GM12878 (cell line): ENCODE results near the gene ERI2. TPM values are rescaled to one million over a fixed set of nuclear protein-coding genes. Genes with fewer than 3 reads are reported as not detected.

ENCODE experiments used
- ATAC-seq: fragments of 200-7000 bp; cut with Tn5 transposase; 3 replicates; pipeline ENCODE4 v1.9.1; 2020; ENCODE audit warnings: mild to moderate bottlenecking, moderate library complexity
- BruUV-seq: library from RNA; stranded (reverse); fragments of 400-500 nt; replicated peaks from 2 replicates; lab custom pipeline; 2021; lab: Mats Ljungman, UMichigan
- CTCF ChIA-PET: fragments of 300-600 bp; sonication (Branson Sonifier 250); formaldehyde crosslinking; extraction: SDS; loops from one replicate; lab custom pipeline; 2021; ENCODE audit warnings: inconsistent platforms; lab: Yijun Ruan, JAX
- POLR2A ChIA-PET: fragments of 350-600 bp; formaldehyde crosslinking; extraction: SDS; loops from one replicate; lab custom pipeline; 2021; ENCODE audit warnings: inconsistent platforms; lab: Charles Lee
- RAD21 ChIA-PET: fragments of 300-600 bp; sonication (Branson Sonifier 250); formaldehyde crosslinking; loops from one replicate; lab custom pipeline; 2023; ENCODE audit warnings: antibody characterized with exemption; ENCODE audit not compliant: unreplicated experiment; lab: Charles Lee
- SMC1A ChIA-PET: fragments of 300-600 bp; sonication (Branson Sonifier 250); formaldehyde crosslinking; loops from one replicate; lab custom pipeline; 2023; ENCODE audit not compliant: unreplicated experiment, uncharacterized antibody; lab: Charles Lee
- DNase-seq: peaks from one replicate; pipeline ENCODE4 v3.0.0-alpha.2; 2011; ENCODE audit warnings: low read depth, low spot score
- FAIRE-seq: peaks from 3 replicates; lab custom pipeline; 2011; peaks lifted over from hg19 to GRCh38; lab: Jason Lieb, UNC
- H2AFZ ChIP-seq: 2 replicates; pipeline ENCODE4 v1.6.0; 2011; ENCODE audit warnings: low read depth, low read length, control low read depth; ENCODE audit not compliant: control insufficient read depth
- H3K27ac ChIP-seq: 2 replicates; pipeline ENCODE4 v1.5.1; 2011; ENCODE audit warnings: control low read depth; ENCODE audit not compliant: control insufficient read depth, insufficient read depth
- H3K27me3 ChIP-seq, 2 experiments: replicated peaks in 1 of 2; 2 replicates each; pipeline versions ENCODE4 v1.6.0 to v1.6.1; 2011; ENCODE audit warnings: low read length in 1 of 2; ENCODE audit not compliant: control insufficient read depth in 2 of 2, insufficient read depth in 2 of 2
- H3K36me3 ChIP-seq, 2 experiments: 2 replicates each; pipeline ENCODE4 v1.5.1; 2011; ENCODE audit warnings: low read length in 1 of 2; ENCODE audit not compliant: control insufficient read depth in 2 of 2, insufficient read depth in 2 of 2
- H3K4me1 ChIP-seq: 2 replicates; pipeline ENCODE4 v1.6.1; 2011; ENCODE audit warnings: mild to moderate bottlenecking, low read length, moderate library complexity, mixed read lengths; ENCODE audit not compliant: control insufficient read depth, insufficient read depth
- H3K4me2 ChIP-seq: 2 replicates; pipeline ENCODE4 v1.6.0; 2011; ENCODE audit warnings: control low read depth; ENCODE audit not compliant: control insufficient read depth, insufficient read depth
- H3K4me3 ChIP-seq: fragments of 200-600 bp; sonication (generic); 2 replicates; pipeline ENCODE4 v1.5.1; 2016
- H3K79me2 ChIP-seq: 2 replicates; pipeline ENCODE4 v1.6.0; 2011; ENCODE audit warnings: low read length; ENCODE audit not compliant: control insufficient read depth, insufficient read depth
- H3K9ac ChIP-seq: 2 replicates; pipeline ENCODE4 v1.8.0; 2011; ENCODE audit warnings: low read length, control low read depth, mixed read lengths; ENCODE audit not compliant: control insufficient read depth, insufficient read depth
- H3K9me3 ChIP-seq: replicated peaks from 3 replicates; pipeline ENCODE4 v1.5.1; 2011; ENCODE audit warnings: mild to moderate bottlenecking, low read length; ENCODE audit not compliant: control insufficient read depth, insufficient read depth
- H4K20me1 ChIP-seq: 2 replicates; pipeline ENCODE4 v1.6.0; 2011; ENCODE audit not compliant: control insufficient read depth, insufficient read depth
- ASH2L ChIP-seq: fragments of 300-600, 200-600 bp; sonication (generic); IDR thresholded peaks from 2 replicates; pipeline ENCODE4 v1.6.1; 2017; ENCODE audit warnings: low read depth, mild to moderate bottlenecking, borderline replicate concordance
- CBFB ChIP-seq: IDR thresholded peaks from 2 replicates; pipeline ENCODE4 v1.6.1; 2016; ENCODE audit warnings: antibody characterized with exemption, low read depth
- CBX5 ChIP-seq: sonication (generic); IDR thresholded peaks from 2 replicates; pipeline ENCODE4 v1.6.1; 2016; ENCODE audit warnings: low read depth, moderate library complexity, mild to moderate bottlenecking, inconsistent platforms
- CREM ChIP-seq: IDR thresholded peaks from 2 replicates; pipeline ENCODE4 v1.6.1; 2014; ENCODE audit warnings: antibody characterized with exemption, low read depth
- EED ChIP-seq: sonication (generic); IDR thresholded peaks from 2 replicates; pipeline ENCODE4 v1.6.1; 2016; ENCODE audit warnings: antibody characterized with exemption, low read depth
- KLF5 ChIP-seq: fragments of 450-650 bp; IDR thresholded peaks from 2 replicates; pipeline ENCODE4 v1.6.1; 2014; ENCODE audit warnings: mild to moderate bottlenecking; ENCODE audit not compliant: partially characterized antibody
- MEF2B ChIP-seq: fragments of 450-650 bp; IDR thresholded peaks from 2 replicates; pipeline ENCODE4 v1.6.1; 2018; ENCODE audit warnings: mild to moderate bottlenecking, moderate library complexity; ENCODE audit not compliant: partially characterized antibody, poor library complexity, severe bottlenecking
- MTA3 ChIP-seq: IDR thresholded peaks from 2 replicates; pipeline ENCODE4 v1.6.1; 2012; ENCODE audit warnings: low read length, inconsistent platforms, borderline replicate concordance
- NFXL1 ChIP-seq: fragments of 450-650 bp; IDR thresholded peaks from 2 replicates; pipeline ENCODE4 v1.6.1; 2017; ENCODE audit warnings: antibody characterized with exemption, mild to moderate bottlenecking, borderline replicate concordance
- NR2C2 ChIP-seq: IDR thresholded peaks from 2 replicates; pipeline ENCODE4 v1.6.1; 2011; ENCODE audit warnings: borderline replicate concordance, low read depth; ENCODE audit not compliant: control insufficient read depth, insufficient read length
- SMC3 ChIP-seq: IDR thresholded peaks from 2 replicates; pipeline ENCODE4 v1.6.1; 2011; ENCODE audit warnings: low read length, improper control_type of control experiment, borderline replicate concordance
- SRF ChIP-seq, 2 experiments: IDR thresholded peaks; 2 replicates each; pipeline ENCODE4 v1.6.1; 2011; ENCODE audit warnings: low read depth in 2 of 2, low read length in 2 of 2, mild to moderate bottlenecking in 1 of 2, moderate library complexity in 1 of 2
- SUZ12 ChIP-seq: fragments of 200-600 bp; sonication (generic); IDR thresholded peaks from one replicate; pipeline ENCODE4 v1.6.1; 2018; ENCODE audit warnings: antibody characterized with exemption, mild to moderate bottlenecking; ENCODE audit not compliant: unreplicated experiment
- WGBS: methylation state at CpG from one replicate; pipeline ENCODE4 v1.1.6; 2016; ENCODE audit warnings: low lambda C conversion rate; ENCODE audit not compliant: insufficient replicate concordance, insufficient coverage; ENCODE audit errors: missing lambda C conversion rate; 5-methylcytosine and 5-hydroxymethylcytosine counted together
- in situ Hi-C: fragments of 300-500 bp; cut with MboI; formaldehyde crosslinking; loops from 9 replicates; pipeline ENCODE4 v1.14.3; 2018; ENCODE audit warnings: mixed read lengths
- intact Hi-C: fragments of 100-400 bp; cut with micrococcal nuclease; formaldehyde crosslinking; loops from one replicate; pipeline ENCODE4 v1.14.2; 2022; ENCODE audit not compliant: unreplicated experiment
- polyA plus RNA-seq, 11 experiments: library from polyadenylated mRNA; depleted of rRNA in 4 of 11; unstranded in 6 of 11; stranded (reverse) in 5 of 11; fragments of >200 nt; fragmentation: Nextera tagmentation in 4 of 11; fragmentation: Illumina TruSeq in 1 of 11; extraction: Ambion mirVana in 4 of 11; extraction: Trizol in 1 of 11; gene quantifications; 1 replicate in 1 of 11; 2 replicates in 10 of 11; pipeline versions ENCODE4 v1.2.1 to v1.2.3, GENCODE V29; 2011 to 2016; ENCODE audit warnings: inconsistent platforms in 2 of 11, missing spikeins in 2 of 11, low read depth in 1 of 11
- total RNA-seq, 4 experiments: library from RNA; depleted of rRNA in 3 of 4; stranded (reverse); fragments of >200 nt in 3 of 4; fragmentation: Illumina TruSeq in 1 of 4; extraction: Trizol in 1 of 4; gene quantifications; 2 replicates each; pipeline versions ENCODE4 v1.2.1 to v1.2.3, GENCODE V29; 2013 to 2021

The ERI2 gene
- total and polyA plus RNA-seq, 10 of the 15 experiments (the other 5 are each of a cell fraction or from before 2014, with no cell fraction given) = 7.7 to 35.5 (median 19.2) TPM

- ChIA-PET POLR2A (no interaction called here), SMC1A (interaction anchor here (1.0 to 2.8 kb wide), 5 partner anchors 18 to 343 kb away, joined by 3 to 13 read pairs (median 3); no protein-coding TSS in a partner anchor), RAD21 (interaction anchor here (0.8 to 2.7 kb wide), 4 partner anchors 28 to 239 kb away, joined by 3 to 6 read pairs (median 4); no protein-coding TSS in a partner anchor), CTCF (interaction anchor here (0.9 kb wide), 1 partner anchor 20 kb away, joined by 3 read pairs; no protein-coding TSS in a partner anchor)
- no peak for FAIRE-seq
- ATAC-seq = no peak
- Histone ChIP-seq H3K27ac (no peak overlapping the region), H3K9me3 (no peaks in the 10 kb centered on the region), H3K4me3 (no peak overlapping the region), H2AFZ (no peak overlapping the region), H3K4me2 (no peak overlapping the region), H3K79me2 (no peaks in the 10 kb centered on the region), H3K36me3 (peaks cover 4 to 6% of the 10 kb centered on the region in 2 experiments; a peak in 3 of 4 replicates), H4K20me1 (no peaks in the 10 kb centered on the region), H3K9ac (no peak overlapping the region), H3K27me3 (no peaks in the 10 kb centered on the region), H3K4me1 (no peaks in the 10 kb centered on the region)
- WGBS = 97% methylated on average over 6 of the region's 6 CpGs
- no peak for DNase-seq
- TF ChIP-seq MTA3 = no peak
- no TSS peak for BruUV-seq
- intact Hi-C loops (loop anchor here (5.0 kb wide), 1 partner anchor 39 kb away; the partner anchor contains the start of genes ERI2 and REXO5), in situ Hi-C loops (no loop called here)
Observed at GRCh38 chr16:20846030-20846429, 39.8 kb upstream of the ERI2 start.

GRCh38 chr16:20844588-20844987, 38.3 kb upstream of the ERI2 start:
- BruUV-seq = no TSS peak
- TF ChIP-seq KLF5 (no peak), MEF2B (no peak), NR2C2 (no peak), SMC3 (no peak), CBX5 (no peak), CBFB (no peak), CREM (no peak), SUZ12 (no peak), SRF (IDR thresholded peaks at IDR 0.05; ENCODE audit: low read depth in 2 of 2, low read length in 2 of 2) (no peak), EED (no peak), NFXL1 (no peak), ASH2L (no peak)
- TF ChIP-seq, all 136 proteins: peak for 0
- FAIRE-seq (no peak), ATAC-seq (no peak), DNase-seq (no peak)
- intact Hi-C loops = no loop called here
- ChIA-PET RAD21 (interaction anchor here (1.2 to 2.7 kb wide), 3 partner anchors 38 to 240 kb away, joined by 3 to 6 read pairs (median 4); partner anchors contain the start of genes ERI2 and REXO5), POLR2A (interaction anchor here (1.7 kb wide), 1 partner anchor 14 kb away, joined by 3 read pairs; no protein-coding TSS in a partner anchor), SMC1A (interaction anchor here (1.4 kb wide), 1 partner anchor 21 kb away, joined by 3 read pairs; no protein-coding TSS in a partner anchor), CTCF (interaction anchor here (1.0 to 1.1 kb wide), 3 partner anchors 38 to 456 kb away, joined by 3 to 4 read pairs (median 3); partner anchors contain the start of genes ERI2 and REXO5)
- Histone ChIP-seq H3K27ac (no peak overlapping the region), H3K36me3 (peaks cover 4 to 6% of the 10 kb centered on the region in 2 experiments; a peak in 3 of 4 replicates), H3K9me3 (no peaks in the 10 kb centered on the region), H3K4me1 (peaks cover 2% of the 10 kb centered on the region; the same call in 1 of the 2 replicates), H3K4me2 (no peak overlapping the region), H3K9ac (no peak overlapping the region), H3K27me3 (no peaks in the 10 kb centered on the region), H3K79me2 (no peaks in the 10 kb centered on the region), H4K20me1 (no peaks in the 10 kb centered on the region), H2AFZ (no peak overlapping the region), H3K4me3 (no peak overlapping the region)
- 98% methylated on average over 3 of the region's 3 CpGs for WGBS
- in situ Hi-C loops = no loop called here
